HG03565 (cell line): ENCODE results near the gene SVIL.

Source experiments
- ATAC-seq: cut with Tn5 transposase; IDR thresholded peaks from one replicate; pipeline ENCODE4 v1.9.1; 2021; ENCODE audit warnings: mild to moderate bottlenecking, moderate library complexity; ENCODE audit not compliant: unreplicated experiment

Gene SVIL

GRCh38 chr10:29634764-29635625 lies at the start of gene SVIL:
Gene SVIL (minus strand): TSS chr10:29634971. CDS start chr10:29555058, 79,913 bp downstream.
- ATAC-seq: no peak

GRCh38 chr10:29681676-29682448 lies 47.1 kb upstream of the SVIL start:
- ATAC-seq: no peak

DNA sequence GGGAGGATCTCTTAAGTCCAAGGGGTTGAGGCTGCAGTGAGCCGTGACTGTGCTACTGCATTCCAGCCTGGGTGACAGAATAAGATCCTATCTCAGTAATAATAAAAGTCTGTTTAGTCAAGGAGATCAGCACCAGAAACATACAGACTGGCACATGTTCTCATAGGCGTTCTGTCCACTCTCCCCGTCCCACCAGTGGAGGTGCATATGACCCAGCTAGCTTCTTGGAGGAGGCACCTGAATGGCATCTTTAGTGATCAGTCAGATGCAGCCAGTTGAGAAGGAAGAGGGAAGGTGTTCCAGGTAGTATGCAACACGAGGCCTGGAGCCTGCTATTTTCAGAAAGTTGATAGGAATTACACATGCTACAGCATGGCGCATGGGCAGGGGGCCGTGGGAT lies 45.3 kb upstream of the SVIL start:
- no peak for ATAC-seq

DNA sequence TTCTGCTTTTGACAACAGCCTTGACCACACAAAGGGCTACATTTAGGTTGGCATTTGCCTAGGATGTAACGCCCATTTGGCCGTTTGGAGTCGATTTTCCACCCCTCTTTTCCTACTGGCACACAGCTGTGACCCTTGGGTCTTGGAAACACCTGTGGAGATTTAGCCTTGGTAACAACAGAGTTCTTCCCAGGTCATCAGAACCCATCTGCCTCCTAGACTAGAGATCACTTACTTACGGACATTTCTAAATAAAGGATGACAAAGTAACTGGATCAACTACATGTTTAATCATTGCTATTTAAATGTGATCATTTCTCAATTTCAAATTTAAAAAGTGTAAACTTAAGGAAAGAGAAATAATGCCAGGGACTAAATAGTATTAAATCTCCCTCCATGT lies 42.0 kb upstream of the SVIL start:
- no peak for ATAC-seq

DNA sequence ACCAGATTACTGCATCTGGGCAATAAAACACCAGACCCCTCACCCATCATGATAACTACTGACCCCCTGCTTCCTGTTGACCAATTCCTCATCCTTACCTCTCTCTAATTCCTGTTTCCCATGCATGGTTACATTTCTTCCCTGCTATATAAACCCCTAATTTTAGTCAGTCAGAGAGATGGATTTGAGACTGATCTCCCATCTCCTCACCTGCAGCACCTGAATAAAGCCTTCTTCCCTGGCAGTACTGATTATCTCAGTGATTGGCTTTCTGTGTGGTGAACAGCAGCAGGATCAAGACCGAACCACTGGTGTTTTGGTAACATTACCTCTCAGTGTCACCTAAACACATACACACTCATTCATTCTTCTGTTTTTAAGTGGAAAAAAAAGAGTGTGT lies 41.2 kb upstream of the SVIL start:
- no peak for ATAC-seq

DNA sequence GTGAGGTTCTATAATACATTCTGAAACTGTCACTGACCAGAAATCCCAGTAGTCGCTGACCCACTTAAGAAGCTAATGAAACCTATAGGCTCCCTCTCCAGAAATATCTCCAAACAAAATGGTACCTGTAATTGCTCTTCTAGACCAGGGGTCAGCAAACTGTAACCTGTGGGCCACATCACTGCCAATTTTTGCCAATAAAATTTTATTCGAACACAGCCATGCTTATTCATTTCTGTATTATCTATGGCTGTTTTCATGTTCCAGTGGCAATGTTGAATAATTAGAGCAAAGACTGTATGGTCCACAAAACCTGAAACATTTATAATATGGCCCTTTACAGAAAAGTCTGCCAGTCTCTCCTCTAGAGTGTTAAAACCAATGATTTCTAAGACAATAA lies 37.2 kb upstream of the SVIL start:
- no peak for ATAC-seq

GRCh38 chr10:29671228-29671780 lies 36.5 kb upstream of the SVIL start:
- no peak for ATAC-seq

DNA sequence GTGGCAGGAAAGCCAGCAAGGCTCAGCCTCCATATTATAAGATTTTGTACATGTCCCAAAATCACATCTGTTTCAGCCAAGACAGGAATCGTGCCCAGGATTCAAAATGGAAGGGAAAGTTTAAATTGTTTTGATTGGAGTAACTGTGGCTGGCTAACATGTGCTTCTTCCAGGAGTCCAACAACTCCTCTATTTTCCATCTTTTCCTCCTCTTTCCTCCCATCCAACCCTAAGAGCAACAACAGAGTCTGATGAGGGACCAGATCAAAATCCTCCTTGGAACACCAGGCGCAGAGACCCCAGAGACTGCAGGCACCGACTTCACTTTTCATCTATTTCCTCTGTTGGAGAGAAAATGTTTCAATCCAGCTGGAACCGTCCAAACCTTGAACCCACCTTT lies 36.0 kb upstream of the SVIL start:
- ATAC-seq: no peak

- no peak for ATAC-seq
These were observed 34.4 kb upstream of the SVIL start for GRCh38 chr10:29669149-29669548.

- ATAC-seq: no peak
These were observed 33.9 kb upstream of the SVIL start for GRCh38 chr10:29668628-29669027.

GRCh38 chr10:29667191-29667590 lies 32.4 kb upstream of the SVIL start:
- ATAC-seq: no peak

DNA sequence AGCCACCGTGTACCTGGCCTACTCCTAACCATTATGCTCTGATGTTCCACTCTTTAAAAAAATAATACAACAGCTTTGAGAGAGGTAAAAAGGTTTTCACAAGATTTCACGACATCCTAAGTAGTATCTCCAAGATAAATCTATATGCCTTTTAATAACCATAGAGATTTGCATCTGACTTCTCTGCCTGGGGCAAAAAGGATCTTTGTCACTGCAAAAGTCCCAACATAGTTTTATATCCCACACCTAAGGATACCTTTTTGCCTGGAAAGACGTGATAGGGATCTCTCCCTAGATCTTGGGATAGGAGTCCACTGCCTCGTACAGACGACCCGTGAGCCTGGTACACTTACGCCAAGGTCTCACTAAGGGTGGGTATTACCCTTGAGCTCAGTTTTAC lies 31.4 kb upstream of the SVIL start:
- no peak for ATAC-seq

DNA sequence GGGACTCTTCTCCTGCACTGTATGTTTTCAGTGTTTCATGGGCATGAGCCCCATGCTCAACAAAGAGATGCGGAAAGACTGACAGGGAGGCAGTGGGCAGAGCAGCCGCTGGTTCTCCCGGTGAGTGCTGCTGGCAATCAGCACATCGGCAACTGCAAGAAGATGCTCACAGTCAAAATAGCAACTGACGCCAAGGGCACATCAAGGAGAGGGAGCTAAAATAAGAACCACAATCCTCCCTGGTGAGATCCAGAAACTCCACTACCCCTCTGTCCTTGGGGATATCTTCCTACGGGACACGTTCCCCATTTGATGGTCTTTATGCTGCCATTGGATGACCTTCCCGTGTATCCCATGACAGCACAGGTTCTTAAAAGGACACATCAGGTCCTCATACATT lies 28.9 kb upstream of the SVIL start:
- no peak for ATAC-seq

GRCh38 chr10:29658984-29659965 lies 24.5 kb upstream of the SVIL start:
- ATAC-seq: peak; percentile 99

- ATAC-seq: no peak
These were observed 23.0 kb upstream of the SVIL start for GRCh38 chr10:29657719-29658274.

DNA sequence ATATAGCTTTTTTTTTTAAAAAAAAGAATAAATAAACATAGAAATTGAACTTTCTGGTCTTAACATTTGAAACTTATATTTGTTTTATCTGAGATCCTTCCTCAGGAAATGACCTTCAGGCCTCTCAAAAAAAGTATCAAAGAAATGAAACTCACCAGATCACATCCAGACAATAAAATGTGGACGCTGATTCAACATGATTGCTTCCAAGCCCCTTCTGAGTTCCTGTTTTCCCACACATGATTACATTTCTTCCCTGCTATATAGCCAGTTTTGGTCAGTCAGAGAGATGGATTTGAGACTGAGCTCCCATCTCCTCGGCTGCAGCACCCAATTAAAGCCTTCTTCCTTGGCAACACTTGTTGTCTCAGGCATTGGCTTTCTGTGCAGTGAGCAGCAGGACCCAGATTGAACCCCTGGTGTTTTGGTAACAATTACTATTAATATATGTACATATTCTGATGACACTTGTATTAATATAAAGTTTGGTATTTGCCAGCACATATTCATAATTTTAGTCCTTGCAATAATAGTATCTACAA lies 21.8 kb upstream of the SVIL start:
- no peak for ATAC-seq

DNA sequence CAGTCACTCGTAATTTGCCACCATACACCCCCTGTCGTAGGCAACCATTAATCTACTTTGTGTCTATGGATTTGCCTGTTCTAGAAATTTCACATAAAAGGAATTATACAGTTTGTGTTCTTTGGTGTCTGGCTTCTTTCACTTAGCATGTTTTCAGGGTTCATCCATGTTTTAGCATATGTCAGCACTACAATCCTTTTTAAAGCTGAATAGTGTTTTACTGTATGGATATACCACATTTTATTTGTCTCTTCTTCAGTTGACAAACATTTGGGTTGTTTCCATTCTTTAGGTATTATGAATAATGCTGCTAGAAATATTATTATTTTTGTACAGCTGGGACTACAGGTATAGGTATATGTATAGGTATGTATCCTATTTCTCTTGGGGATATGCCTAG lies 17.4 kb upstream of the SVIL start:
- no peak for ATAC-seq

DNA sequence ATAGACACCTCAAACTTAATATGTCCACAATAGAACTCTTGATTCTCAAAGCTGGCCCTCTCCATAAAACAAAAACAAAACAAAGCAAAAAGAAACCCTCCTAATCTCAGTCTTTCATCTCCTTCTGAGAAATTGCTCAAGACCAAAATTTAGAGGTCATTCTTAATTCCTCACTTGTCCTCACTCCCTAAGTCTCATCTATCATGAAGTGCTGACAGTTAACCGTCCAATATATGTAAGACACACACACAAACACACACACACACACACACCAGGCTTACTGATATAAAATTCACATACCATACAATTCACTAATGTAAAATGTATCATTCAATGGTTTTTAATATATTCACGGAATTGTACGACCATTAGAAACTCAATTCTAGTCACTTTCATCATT lies 17.0 kb upstream of the SVIL start:
- ATAC-seq: no peak

GRCh38 chr10:29650552-29650944 lies 15.8 kb upstream of the SVIL start:
- ATAC-seq: no peak
